Dedifferentiated amniotic fluid mesenchymal stem cell (primary cell): ENCODE data around the gene FUCA1.
"Not testable (repeated sequence)": the region's sequence is repeated elsewhere in the genome, so short reads cannot be mapped to it uniquely, and the experiment has no call there.

Experiments
- DNase-seq: peaks from one replicate; pipeline ENCODE4 v3.0.0-alpha.2; 2016; ENCODE audit errors: extremely low spot score

FUCA1 gene

DNA sequence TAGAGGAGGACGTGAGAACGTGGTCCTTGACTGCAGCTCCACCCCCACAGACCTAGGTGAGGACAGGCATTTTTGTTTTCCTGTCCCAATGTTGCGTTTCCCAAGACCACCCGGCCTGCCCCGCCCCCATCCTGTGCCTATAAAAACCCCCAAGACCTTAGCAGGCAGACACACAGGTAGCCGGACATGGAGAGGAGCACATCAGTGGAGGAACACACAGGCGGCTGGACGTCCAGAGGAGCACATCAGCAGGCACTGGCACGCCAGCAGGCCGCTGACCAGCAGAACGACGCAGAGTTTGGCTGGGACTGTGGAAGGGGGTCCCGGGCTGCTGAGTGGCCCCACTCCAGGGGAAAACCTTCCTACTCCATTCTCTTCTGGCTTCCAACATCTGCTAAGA is 30.2 kb downstream of the FUCA1 start:
- no peak for DNase-seq

DNA sequence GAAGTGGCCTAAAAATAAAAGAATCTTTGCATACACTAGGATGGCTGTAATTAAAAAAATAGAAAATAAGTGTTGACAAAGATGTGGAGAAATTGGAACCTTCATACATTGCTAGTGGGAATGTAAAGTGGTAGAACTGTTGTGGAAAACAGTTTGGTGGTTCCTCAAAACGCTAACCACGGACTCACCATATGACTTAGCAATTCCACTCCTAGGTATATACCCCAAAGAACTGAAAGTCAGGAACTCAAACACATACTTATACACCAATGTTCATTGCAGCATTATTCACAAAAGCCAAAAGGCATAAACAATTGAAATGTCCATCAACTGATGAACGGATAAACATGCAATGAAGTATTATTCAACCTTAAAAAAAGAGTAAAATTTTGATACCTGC is 32.1 kb downstream of the FUCA1 start:
- DNase-seq: no peak

DNA sequence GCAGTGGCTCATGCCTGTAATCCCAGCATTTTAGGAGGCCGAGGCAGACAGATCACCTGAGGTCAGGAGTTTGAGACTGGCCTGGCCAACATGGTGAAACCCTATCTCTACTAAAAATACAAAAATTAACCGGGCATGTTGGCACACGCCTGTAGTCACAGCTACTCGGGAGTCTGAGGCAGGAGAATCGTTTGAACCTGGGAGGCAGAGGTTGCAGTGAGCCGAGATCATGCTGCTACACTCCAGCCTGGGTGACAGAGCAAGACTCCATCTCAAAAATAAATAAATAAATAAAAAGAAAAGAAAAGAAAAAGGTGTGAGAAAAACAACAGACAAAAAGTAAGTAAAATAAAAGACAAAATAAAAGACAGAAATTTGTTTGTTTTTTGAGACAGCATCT is 33.9 kb downstream of the FUCA1 start:
- not testable (repeated sequence) for DNase-seq

DNA sequence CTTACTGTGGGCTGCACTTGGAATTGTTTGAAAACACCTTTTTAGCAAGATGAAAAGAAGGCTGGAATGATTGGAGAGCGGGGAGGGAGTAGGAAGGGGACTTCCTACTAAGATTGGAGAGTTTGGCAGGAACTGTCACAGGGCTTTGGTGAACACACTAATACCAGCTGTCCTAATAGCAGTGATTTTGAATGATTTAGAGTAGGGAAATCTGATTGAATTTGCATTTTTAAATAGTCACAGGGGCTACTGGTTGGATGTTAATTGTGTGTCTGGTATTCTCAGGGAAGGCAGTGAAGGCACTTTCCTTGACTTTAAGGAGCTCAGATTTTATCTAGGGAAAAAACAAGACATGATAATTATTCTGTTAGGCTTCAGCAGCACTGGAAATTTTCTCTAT is 40.4 kb downstream of the FUCA1 start:
- DNase-seq: no peak

DNA sequence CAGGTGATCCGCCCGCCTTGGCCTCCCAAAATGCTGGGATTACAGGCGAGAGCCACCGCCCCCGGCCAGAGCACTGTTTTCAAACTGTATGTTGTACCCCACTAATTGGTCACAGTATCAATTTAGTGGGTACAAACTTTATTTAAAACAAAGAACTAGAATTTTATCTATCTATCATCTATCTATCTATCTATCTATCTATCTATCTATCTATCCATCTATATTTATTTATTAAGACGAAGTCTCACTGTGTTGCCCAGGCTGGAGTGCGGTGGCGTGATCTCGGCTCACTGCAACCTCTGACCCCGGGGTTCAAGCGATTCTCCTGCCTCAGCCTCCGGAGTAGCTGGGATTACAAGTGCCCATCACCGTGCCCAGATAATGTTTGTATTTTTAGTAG is 41.5 kb downstream of the FUCA1 start:
- DNase-seq: not testable (repeated sequence)

DNA sequence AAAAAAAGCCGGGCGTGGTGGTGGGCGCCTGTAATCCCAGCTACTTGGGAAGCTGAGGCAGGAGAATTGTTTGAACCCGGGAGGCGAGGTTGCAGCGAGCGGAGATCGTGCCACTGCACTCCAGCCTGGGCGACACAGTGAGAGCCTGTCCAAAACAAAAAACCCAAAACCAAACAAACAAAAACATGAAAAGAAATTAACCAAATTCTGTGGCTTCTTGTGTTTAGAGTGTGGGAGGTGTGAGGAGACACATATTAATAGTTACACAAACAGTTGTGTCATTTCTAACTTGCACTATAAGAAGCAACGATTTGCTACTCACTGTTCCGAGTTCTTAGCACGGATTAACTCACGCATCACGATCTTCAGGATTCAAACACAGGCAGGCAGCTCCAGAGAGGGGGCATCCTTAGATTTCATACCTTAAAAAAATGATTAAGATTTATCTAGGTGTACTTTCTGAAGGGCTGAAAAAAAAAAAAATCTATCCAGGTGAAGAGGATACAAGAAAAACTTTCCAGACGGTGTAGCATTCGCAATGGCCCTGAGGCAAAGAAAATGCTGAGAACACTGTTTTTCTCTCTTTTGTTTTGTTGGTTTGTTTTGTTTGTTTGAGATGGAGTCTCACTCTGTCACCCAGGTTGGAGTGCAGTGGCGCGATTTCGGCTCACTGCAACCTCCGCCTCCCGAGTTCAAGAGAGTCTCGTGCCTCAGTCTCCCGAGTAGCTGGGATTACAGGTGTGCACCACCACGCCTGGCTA is 42.1 kb downstream of the FUCA1 start:
- DNase-seq: no peak

DNA sequence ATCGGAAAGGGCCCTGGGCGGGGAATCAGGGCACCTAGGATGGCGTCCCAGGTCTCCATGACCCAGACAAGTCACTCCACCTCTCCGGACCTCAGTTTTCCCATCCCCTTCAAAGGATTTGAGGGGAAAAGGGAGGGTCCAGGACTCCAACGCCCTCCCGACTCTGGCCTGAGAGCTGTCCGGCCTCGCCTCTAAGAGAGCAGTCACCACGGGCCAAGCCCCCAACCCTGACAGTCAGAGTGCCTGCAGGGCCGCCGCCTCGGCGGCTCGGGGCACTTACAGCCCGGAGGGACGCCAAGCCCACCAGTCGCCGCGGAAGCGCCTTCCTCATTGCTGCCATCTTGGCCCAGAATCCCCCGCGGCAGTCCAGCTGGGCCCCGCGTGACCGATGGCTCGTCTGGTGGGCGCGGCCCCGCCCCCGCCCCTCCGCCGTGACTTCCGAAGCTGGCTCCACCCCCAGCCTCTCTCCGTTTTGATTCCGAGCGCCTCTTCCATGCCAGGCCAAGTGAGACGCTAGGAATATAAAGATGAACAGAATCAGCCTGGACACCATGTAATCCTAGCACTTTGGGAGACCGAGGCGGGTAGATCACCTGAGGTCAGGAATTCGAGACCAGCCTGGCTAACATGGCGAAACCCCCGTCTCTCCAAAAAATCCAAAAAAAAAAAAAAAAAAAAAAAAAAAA is 42.9 kb downstream of the FUCA1 start, which contains the start of gene HMGCL:
TSS of gene HMGCL (minus strand) at position 354 of the 686 bp plus-strand sequence. CDS start at position 340, 14 bp downstream.
- peak; percentile 88 for DNase-seq

DNA sequence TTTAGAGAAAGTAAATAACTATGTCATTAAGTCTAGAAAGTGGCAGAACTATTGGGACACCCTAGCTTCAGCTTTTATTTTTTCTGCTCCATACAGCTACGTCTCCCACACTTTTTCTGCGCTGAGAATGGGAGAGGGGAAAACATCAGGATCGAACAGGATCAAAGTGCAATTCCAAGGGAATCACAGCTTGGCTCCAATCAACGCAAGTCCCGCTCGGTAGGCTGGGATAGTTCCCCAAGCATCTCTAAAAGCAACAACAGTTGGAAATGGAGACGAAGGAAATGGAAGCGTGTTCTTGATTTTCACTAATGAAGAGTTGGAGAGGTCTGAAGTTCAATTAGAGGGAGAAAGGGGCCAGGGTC is 43.4 kb downstream of the FUCA1 start:
- DNase-seq: no peak

DNA sequence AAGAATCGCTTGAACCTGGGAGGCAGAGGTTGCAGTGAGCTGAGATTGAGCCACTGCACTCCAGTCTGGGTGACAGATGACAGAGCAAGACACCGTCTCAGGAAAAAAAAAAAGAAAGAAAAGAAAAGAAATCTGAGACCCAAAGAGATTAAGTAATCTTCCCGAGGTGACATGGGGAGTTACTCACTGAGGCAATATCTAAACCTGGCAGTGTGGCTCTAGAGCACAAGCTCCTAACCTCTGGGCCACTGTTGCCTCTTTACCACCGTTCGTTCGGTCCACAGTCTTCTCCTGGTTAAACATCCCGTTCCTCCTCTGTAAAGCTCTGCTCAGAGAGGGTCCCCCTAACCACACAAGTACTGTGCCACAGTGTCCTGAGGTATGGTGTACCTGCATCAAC is 44.3 kb downstream of the FUCA1 start:
- no peak for DNase-seq

DNA sequence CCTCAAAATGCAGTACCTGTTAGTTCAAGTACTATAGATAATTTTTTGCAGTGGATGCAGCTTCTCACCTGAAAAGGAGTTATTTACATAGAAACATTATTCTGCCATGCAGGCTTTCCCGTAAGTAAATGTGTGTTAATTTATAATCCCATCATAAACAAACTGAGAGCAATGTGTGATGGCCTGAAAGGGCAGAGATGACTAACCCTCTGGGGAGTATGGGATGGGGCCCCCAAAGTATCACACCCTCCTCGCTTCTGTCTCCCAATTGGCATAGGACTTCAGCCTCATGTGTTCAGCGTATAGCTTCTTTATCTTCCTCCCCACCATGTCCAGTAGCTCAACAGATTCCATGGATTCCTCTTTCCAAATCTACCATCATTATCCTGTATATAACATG is 50.5 kb downstream of the FUCA1 start:
- no peak for DNase-seq

DNA sequence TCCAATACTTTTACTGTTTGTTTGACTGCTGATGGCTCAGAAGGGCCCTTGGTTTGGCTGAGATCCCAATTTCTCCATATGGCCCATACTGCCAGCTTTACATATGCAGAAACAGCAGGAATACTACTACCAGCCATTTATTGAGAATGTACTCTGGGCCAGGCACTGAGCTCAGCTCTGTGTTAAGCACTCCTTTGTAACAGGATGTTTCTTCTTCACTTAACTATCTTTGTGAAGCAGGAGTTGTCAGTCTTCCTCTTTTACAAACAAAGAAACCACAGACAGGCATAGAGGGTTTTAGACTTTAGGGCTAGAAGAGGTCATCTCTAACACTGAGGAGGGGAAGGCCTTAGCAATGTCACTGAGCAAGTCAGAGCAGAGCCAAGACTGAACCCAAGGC is 51.2 kb downstream of the FUCA1 start:
- DNase-seq: no peak

DNA sequence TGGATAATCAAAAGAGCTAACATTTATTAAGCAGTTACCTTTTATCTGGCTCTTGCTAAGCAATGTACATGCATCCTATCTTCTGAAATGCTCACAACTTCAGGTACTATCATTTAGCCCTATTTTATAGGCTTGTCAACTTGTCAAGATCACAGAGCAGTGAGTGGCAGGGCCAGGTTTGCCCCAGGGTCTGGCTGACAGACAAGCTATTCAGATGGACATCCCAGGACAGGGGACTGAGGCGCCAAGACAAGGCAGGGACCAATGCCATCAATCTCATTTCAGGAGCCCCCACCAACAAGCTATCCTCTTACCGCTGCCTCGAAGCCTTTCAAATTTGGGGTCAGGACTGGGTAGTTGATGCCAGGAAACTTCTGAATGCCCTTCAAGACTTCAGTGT is 51.7 kb downstream of the FUCA1 start:
- DNase-seq: no peak

DNA sequence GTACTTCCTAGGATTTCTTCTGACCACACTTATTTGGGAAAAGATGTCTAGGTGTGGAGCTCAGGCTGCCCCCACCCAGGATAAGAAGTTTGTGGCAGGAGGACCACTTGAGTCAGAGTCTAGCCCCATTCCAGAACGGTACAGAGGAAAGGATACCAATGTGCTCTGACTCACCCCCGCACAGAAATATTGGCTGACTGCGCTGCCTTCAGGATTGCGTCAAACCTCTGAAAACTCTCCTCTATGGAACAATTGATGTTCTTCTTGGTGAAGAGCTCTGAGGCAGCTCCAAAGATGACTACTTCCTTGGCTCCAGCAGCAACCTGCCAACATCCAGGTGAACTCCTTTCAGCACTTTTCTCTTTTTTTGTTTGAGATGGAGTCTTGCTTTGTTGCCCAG is 54.1 kb downstream of the FUCA1 start:
- no peak for DNase-seq

DNA sequence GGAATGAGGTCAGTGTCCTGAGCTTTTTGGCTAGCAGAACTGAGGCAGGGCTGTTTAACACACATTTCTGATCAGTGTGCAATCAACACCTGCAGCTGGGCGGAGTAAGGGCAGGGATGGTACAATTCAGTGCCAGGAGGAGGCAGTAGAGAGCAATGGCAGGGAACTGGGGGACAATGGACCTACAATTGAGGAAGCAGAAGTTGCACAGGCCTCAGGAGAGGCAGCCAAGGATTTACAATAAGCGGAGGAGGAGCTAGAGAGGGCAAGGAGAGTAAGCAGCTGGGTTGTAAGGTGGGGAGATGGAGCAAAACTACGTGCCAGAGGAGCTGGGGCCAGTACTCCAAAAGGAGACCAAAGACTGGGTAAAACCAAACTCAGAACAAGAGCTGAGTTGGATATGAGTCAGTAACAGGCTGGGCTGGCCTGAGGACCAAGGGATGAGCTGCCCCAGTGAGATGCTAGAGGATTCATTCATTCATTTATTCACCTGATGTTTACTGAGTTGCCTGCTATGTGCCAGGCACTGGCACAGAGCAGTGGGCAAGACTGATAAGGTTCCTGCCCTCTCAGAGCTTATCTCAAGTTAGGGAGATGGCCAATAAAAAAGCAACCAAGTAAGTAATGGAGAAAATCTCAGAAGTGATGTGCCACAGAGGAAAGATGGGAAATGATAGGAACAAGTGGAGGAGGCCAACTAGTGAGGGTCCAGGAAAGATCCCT is 57.1 kb downstream of the FUCA1 start:
- no peak for DNase-seq

DNA sequence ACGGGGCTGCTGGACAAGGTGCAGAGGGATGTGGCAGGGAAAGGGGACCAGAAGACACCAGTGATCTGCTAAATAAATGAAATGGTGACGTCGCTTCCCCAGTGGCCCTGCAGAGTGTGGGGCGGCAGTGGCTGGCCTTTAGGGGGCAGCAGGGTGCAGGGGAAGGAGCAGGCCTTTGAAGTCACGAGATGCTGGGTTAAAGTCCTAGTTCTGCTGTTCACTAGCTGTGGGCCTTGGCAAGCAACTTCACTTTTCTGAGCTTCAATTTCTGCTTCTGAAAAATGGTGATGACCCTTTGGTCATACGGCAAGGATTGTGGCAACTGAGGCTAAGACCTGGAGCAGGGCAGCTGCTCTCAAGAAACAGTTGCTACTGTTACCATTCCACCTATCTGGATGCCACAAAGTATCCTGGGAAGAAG is 58.3 kb downstream of the FUCA1 start:
- DNase-seq: peak; percentile 20

DNA sequence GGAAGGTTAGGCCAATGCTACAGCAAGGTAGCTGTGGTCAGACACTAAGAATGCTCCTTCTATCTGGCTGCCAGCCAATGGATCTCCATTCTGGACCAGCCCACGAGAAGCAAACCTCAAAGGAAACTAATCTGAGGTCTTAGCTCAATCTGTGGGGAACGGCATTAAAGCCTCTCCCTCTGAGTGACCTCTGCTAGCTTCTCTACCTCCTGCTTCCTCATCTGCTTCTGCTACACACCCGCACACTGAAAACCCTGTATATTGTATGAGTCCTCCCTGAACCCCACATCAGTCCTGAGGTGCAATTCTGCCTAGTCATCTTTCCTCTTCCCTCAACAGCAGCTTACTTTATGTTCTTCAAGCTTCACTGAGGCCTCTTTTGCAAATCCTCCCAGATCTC is 60.6 kb downstream of the FUCA1 start:
- no peak for DNase-seq

DNA sequence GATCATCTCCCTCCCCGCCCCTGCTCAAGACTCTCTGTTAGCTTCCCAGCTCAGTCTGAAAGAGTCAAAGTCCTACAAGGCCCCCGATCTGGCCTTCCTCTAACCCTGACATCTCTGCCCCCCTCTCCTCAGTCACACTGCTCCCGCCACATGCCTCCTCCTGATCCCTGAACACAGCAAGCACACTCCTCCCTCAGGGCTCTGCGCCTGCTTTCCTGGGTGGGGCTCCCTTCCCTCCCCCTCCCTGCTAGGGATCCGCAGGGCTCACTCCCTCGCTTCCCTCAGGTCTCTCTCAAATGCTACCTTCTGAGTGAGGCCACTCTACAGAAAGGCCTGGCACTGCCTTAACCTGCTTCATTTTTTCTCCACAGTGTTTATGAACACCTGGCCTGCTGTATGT is 61.8 kb downstream of the FUCA1 start:
- no peak for DNase-seq

DNA sequence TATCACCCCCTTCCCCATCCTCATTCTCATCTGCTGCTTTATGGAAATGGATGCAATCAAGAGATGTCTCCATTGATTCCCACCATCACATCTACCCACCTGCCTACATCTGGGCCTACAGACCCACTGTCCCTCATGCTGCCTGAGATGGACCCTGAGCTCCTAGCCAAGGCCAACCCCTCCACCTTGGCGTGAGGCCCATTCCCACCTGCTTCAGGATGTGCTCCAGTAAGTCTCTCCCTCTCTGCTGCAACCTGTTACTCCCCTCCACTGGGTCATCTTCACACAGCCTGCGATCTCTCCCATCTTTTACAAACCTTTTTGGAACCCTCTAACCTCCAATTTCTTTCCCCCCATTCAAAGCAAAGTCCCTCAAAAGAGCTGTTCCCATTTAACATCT is 63.1 kb downstream of the FUCA1 start:
- DNase-seq: no peak

DNA sequence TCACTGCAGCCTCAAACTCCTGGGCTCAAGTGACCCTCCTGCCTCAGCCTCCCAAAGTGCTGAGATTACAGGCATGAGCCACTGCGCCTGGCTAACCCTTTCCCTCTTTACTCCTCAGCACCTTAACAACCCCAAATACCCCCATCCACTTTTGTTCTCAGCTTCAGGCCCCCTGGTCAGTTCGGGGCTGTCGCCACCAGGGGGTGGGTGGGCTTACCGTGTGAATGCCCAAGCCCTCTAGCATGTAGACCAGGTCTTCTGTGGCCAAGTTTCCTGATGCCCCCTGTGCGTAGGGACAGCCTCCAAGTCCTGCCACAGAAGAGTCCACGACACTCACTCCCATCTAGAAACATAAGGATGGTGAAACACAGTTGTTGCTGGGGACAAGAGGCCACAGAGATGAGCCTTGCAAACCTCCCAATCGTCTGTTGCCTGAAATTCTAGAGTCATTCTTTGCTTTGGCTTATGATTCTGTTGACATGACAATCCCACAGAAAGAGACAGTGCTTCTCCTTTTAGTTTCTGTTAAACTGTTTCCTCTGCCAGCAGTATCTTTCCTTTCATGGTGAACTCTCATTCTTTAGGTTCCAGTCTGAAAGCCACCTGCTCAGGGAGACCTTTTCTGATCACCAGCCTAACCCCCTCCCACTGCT is 63.8 kb downstream of the FUCA1 start:
- no peak for DNase-seq

DNA sequence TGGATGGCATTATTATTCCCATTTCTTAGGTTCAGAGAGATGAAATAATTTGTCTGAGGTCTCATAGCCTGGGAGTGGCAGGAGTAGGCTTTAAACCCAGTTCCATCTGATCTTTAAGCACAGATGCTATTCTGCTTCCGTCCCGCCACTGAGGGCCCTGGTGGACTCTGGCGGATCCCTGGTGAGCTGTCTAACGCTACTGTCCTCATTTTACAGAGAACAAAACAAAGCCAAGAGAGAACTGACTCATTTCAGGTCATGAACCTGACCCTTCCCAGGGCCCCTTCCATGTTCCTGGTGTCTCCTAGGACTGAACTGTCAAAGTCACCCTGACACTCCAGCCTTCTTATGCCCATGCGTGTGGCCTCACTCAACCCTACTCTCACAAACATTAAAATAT is 64.4 kb downstream of the FUCA1 start:
- no peak for DNase-seq

DNA sequence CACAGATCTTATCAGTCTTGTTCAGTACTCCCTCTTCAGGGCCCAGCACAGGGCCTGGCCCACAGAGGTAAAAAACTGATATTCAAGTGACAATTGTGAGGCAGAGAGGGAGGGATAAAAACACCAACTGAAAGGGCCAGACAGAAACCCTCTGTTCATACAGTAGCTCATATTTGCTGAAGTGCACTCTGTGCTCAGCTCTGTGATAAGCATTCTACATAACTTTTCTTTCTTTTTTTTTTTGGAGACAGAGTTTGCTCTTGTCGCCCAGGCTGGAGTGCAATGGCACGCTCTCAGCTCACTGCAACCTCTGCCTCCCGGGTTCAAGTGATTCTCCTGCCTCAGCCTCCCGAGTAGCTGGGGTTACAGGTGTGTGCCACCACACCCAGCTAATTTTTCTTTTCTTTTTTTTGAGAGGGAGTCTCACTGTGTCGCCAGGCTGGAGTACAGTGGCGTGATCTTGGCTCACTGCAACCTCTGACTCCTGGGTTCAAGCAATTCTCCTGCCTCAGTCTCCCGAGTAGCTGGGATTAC is 65.2 kb downstream of the FUCA1 start:
- not testable (repeated sequence) for DNase-seq

DNA sequence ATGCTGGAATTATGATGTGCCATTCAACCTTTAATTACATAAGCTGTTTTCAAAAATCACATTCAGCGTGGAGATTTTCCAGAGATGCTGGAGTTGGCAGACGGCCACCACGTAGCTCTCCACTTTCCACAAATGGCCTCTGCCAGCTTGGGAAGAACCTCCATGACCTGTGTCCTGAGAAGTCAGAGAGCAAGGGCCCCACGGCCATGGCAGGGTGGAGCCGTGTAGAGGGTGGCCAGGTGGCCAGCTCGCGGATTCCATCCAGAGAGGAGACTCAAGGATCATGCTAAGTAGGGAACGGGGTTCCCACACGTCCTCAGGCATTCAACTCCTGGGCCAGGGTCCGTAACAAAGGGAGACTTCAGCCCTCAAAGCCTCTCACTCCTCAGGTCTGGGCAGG is 66.2 kb downstream of the FUCA1 start:
- no peak for DNase-seq
